Thoracic aorta (tissue), 2 donors: ENCODE results near the gene VWA8. TPM values are rescaled to one million over a fixed set of nuclear protein-coding genes. Genes with fewer than 3 reads are reported as not detected.

ENCODE experiments used
- ATAC-seq: fragments of 150-250 bp; one replicate; pipeline ENCODE4 v1.8.0; 2017; ENCODE audit warnings: low read depth; ENCODE audit not compliant: insufficient number of reproducible peaks, low FRiP score
- DNase-seq: peaks from one replicate; pipeline ENCODE4 v3.0.0-alpha.2; 2020; ENCODE audit warnings: low spot score
- H3K27ac ChIP-seq, 2 donors: fragments of 200-600 bp; sonication (generic); 1 replicate in 1 of 2; 2 replicates in 1 of 2; pipeline ENCODE4 v1.5.1; 2016; ENCODE audit warnings: mild to moderate bottlenecking in 2 of 2, moderate library complexity in 2 of 2
- H3K27me3 ChIP-seq: fragments of 200-600 bp; sonication (generic); replicated peaks from 2 replicates; pipeline ENCODE4 v1.6.0; 2016; ENCODE audit warnings: mild to moderate bottlenecking; ENCODE audit not compliant: insufficient read depth
- H3K36me3 ChIP-seq: fragments of 200-600 bp; sonication (generic); one replicate; pipeline ENCODE4 v1.5.1; 2016
- H3K4me1 ChIP-seq, 2 donors: fragments of 200-600 bp; sonication (generic); 1 replicate in 1 of 2; 2 replicates in 1 of 2; pipeline versions ENCODE4 v1.5.1 to v1.6.0; 2016; ENCODE audit warnings: low read depth in 2 of 2, mild to moderate bottlenecking in 1 of 2; ENCODE audit not compliant: control insufficient read depth in 1 of 2
- H3K4me3 ChIP-seq: fragments of 200-600 bp; sonication (generic); 2 replicates; pipeline ENCODE4 v1.5.1; 2016; ENCODE audit warnings: mild to moderate bottlenecking
- H3K9me3 ChIP-seq: fragments of 200-600 bp; sonication (generic); 2 replicates; pipeline ENCODE4 v1.5.1; 2016
- CTCF ChIP-seq: fragments of 200-600 bp; sonication (generic); IDR thresholded peaks from one replicate; pipeline ENCODE4 v1.5.1; 2019; ENCODE audit warnings: antibody characterized with exemption
- total RNA-seq, 2 donors: library from RNA; depleted of rRNA; stranded (reverse); fragments of >200 nt; gene quantifications; one replicate each; pipeline versions ENCODE4 v1.1.0 to v1.2.3, GENCODE V29; 2016

VWA8 gene
- total RNA-seq, 2 donors from 2014 or later: 19.8 to 25.3 TPM

- Histone ChIP-seq H3K27ac (no peak overlapping the region), H3K4me1 (no peaks in the 10 kb centered on the region), H3K27me3 (no peaks in the 10 kb centered on the region), H3K36me3 (no peaks in the 10 kb centered on the region), H3K4me3 (no peak overlapping the region), H3K9me3 (no peaks in the 10 kb centered on the region)
- no peak for TF ChIP-seq CTCF
- DNase-seq (no peak), ATAC-seq (no peak)
Observed at GRCh38 chr13:42000846-42001245, 39.9 kb upstream of the VWA8 start.

GRCh38 chr13:41997396-41997795 lies 36.5 kb upstream of the VWA8 start:
- no peak overlapping the region for H3K27ac ChIP-seq
- no peaks in the 10 kb centered on the region for H3K9me3 ChIP-seq
- no peak overlapping the region for H3K4me3 ChIP-seq
- H3K27me3 ChIP-seq: no peaks in the 10 kb centered on the region
- DNase-seq (no peak), ATAC-seq (no peak)
- TF ChIP-seq CTCF: no peak
- H3K4me1 ChIP-seq: no peaks in the 10 kb centered on the region
- H3K36me3 ChIP-seq: no peaks in the 10 kb centered on the region

- no peaks in the 10 kb centered on the region for H3K27me3 ChIP-seq
- no peak overlapping the region for H3K27ac ChIP-seq
- no peak for TF ChIP-seq CTCF
- H3K4me1 ChIP-seq: no peaks in the 10 kb centered on the region
- DNase-seq (no peak), ATAC-seq (no peak)
- H3K36me3 ChIP-seq: no peaks in the 10 kb centered on the region
- no peak overlapping the region for H3K4me3 ChIP-seq
- no peaks in the 10 kb centered on the region for H3K9me3 ChIP-seq
Observed at GRCh38 chr13:41995946-41996345, 35.0 kb upstream of the VWA8 start.

GRCh38 chr13:41995336-41995735 lies 34.4 kb upstream of the VWA8 start:
- Histone ChIP-seq H3K27me3 (no peaks in the 10 kb centered on the region), H3K9me3 (no peaks in the 10 kb centered on the region), H3K4me3 (no peak overlapping the region), H3K4me1 (no peaks in the 10 kb centered on the region), H3K27ac (no peak overlapping the region), H3K36me3 (no peaks in the 10 kb centered on the region)
- TF ChIP-seq CTCF: no peak
- DNase-seq (no peak), ATAC-seq (no peak)

GRCh38 chr13:41994696-41995095 lies 33.8 kb upstream of the VWA8 start:
- no peaks in the 10 kb centered on the region for H3K27me3 ChIP-seq
- ATAC-seq (no peak), DNase-seq (no peak)
- H3K27ac ChIP-seq: no peak overlapping the region
- H3K9me3 ChIP-seq: no peaks in the 10 kb centered on the region
- H3K36me3 ChIP-seq: no peaks in the 10 kb centered on the region
- H3K4me1 ChIP-seq: no peaks in the 10 kb centered on the region
- H3K4me3 ChIP-seq: no peak overlapping the region
- no peak for TF ChIP-seq CTCF
